SK-N-SH (cell line): ENCODE data around the gene CERS6. TPM values are rescaled to one million over a fixed set of nuclear protein-coding genes. Genes with fewer than 3 reads are reported as not detected.

ENCODE experiments used
- CTCF ChIA-PET: fragments of 300-600, 350-600 bp; formaldehyde crosslinking; extraction: SDS; loops from one replicate; lab custom pipeline; 2021; lab: Yijun Ruan, JAX
- POLR2A ChIA-PET: fragments of 350-600 bp; sonication (Branson Sonifier 250); formaldehyde crosslinking; extraction: SDS; loops from one replicate; lab custom pipeline; 2020; ENCODE audit warnings: antibody characterized with exemption, inconsistent platforms; lab: Yijun Ruan, JAX
- DNase-seq: peaks from one replicate; pipeline ENCODE4 v3.0.0; 2012
- H2AFZ ChIP-seq: fragments of 200-600 bp; sonication (generic); 2 replicates; pipeline ENCODE4 v1.8.1; 2016; ENCODE audit warnings: antibody characterized with exemption, mild to moderate bottlenecking, low read depth
- H3F3A ChIP-seq: fragments of 200-600 bp; sonication (generic); replicated peaks from 2 replicates; pipeline ENCODE3; 2016; ENCODE audit warnings: antibody characterized with exemption, mild to moderate bottlenecking; ENCODE audit not compliant: insufficient read depth
- H3K27ac ChIP-seq, 2 experiments: fragments of 200-500 bp in 1 of 2; fragments of 200-600 bp in 1 of 2; sonication (Bioruptor generic) in 1 of 2; sonication (generic), shearing (Covaris generic) in 1 of 2; 2 replicates each; pipeline versions ENCODE4 v1.5.1 to v1.6.1; 2014 to 2016; ENCODE audit warnings: low read depth in 2 of 2, inconsistent platforms in 1 of 2, low read length in 1 of 2, mild to moderate bottlenecking in 1 of 2, mixed read lengths in 1 of 2
- H3K27me3 ChIP-seq: fragments of 200-600 bp; sonication (generic), shearing (Covaris generic); 2 replicates; pipeline ENCODE4 v1.6.1; 2016; ENCODE audit warnings: mixed run types; ENCODE audit not compliant: insufficient read depth
- H3K36me3 ChIP-seq, 2 experiments: fragments of 200-500 bp in 1 of 2; fragments of 200-600 bp in 1 of 2; sonication (Bioruptor generic) in 1 of 2; sonication (generic) in 1 of 2; replicated peaks in 1 of 2; 2 replicates each; pipeline versions ENCODE3 to v1.5.1; 2014 to 2016; ENCODE audit warnings: low read length in 1 of 2, mild to moderate bottlenecking in 1 of 2; ENCODE audit not compliant: insufficient read depth in 2 of 2, control insufficient read depth in 1 of 2
- H3K4me1 ChIP-seq, 2 experiments: fragments of 200-500 bp in 1 of 2; fragments of 200-600 bp in 1 of 2; sonication (Bioruptor generic) in 1 of 2; sonication (generic), shearing (Covaris generic) in 1 of 2; 2 replicates each; pipeline versions ENCODE4 v1.5.1 to v1.6.1; 2014 to 2016; ENCODE audit warnings: low read depth in 1 of 2, low read length in 1 of 2, mixed run types in 1 of 2; ENCODE audit not compliant: insufficient read depth in 2 of 2, control insufficient read depth in 1 of 2
- H3K4me2 ChIP-seq: fragments of 200-600 bp; sonication (generic), shearing (Covaris generic); 2 replicates; pipeline ENCODE4 v1.6.1; 2017; ENCODE audit warnings: mixed run types
- H3K4me3 ChIP-seq, 2 experiments: fragments of 200-500 bp in 1 of 2; fragments of 200-600 bp in 1 of 2; sonication (Bioruptor generic) in 1 of 2; sonication (generic), shearing (Covaris generic) in 1 of 2; 2 replicates each; pipeline versions ENCODE4 v1.5.1 to v1.8.1; 2014 to 2016; ENCODE audit warnings: low read depth in 2 of 2, inconsistent platforms in 1 of 2, low read length in 1 of 2, mild to moderate bottlenecking in 1 of 2, mixed read lengths in 1 of 2, moderate library complexity in 1 of 2
- H3K79me2 ChIP-seq: fragments of 200-600 bp; sonication (generic); 2 replicates; pipeline ENCODE4 v1.8.1; 2017; ENCODE audit warnings: mild to moderate bottlenecking; ENCODE audit not compliant: insufficient read depth
- H3K9ac ChIP-seq: fragments of 200-600 bp; sonication (generic); 2 replicates; pipeline ENCODE4 v1.6.1; 2017; ENCODE audit warnings: mixed run types
- H3K9me2 ChIP-seq: fragments of 200-600 bp; sonication (generic); 2 replicates; pipeline ENCODE4 v1.6.1; 2017; ENCODE audit warnings: mixed run types
- H3K9me3 ChIP-seq: fragments of 200-600 bp; sonication (generic); 2 replicates; pipeline ENCODE4 v1.6.1; 2017; ENCODE audit warnings: mixed run types, mild to moderate bottlenecking, moderate library complexity
- H4K20me1 ChIP-seq: fragments of 200-600 bp; sonication (generic); 2 replicates; pipeline ENCODE4 v1.6.1; 2017; ENCODE audit warnings: mild to moderate bottlenecking, mixed run types; ENCODE audit not compliant: insufficient read depth
- CHD2 ChIP-seq: fragments of 150-350 bp; IDR thresholded peaks from 2 replicates; pipeline ENCODE4 v1.6.1; 2018; ENCODE audit warnings: low read length; ENCODE audit not compliant: partially characterized antibody
- EZH2phosphoT487 ChIP-seq: fragments of 200-600 bp; sonication (generic); IDR thresholded peaks from 2 replicates; pipeline ENCODE4 v1.6.1; 2017; ENCODE audit warnings: low read depth, mixed run types, mild to moderate bottlenecking, antibody characterized with exemption, moderate library complexity, borderline replicate concordance
- JUND ChIP-seq: IDR thresholded peaks from 2 replicates; pipeline ENCODE4 v1.4.0; 2012
- NFIC ChIP-seq: IDR thresholded peaks from 2 replicates; pipeline ENCODE4 v1.4.0; 2012; ENCODE audit warnings: borderline replicate concordance
- NRF1 ChIP-seq: IDR thresholded peaks from 2 replicates; pipeline ENCODE4 v1.6.1; 2012; ENCODE audit warnings: low read depth, mild to moderate bottlenecking, low read length
- POLR2AphosphoS5 ChIP-seq: IDR thresholded peaks from 2 replicates; pipeline ENCODE4 v1.6.1; 2012; ENCODE audit warnings: low read depth, low read length
- RCOR1 ChIP-seq: fragments of 150-350 bp; IDR thresholded peaks from 2 replicates; pipeline ENCODE4 v1.6.1; 2017; ENCODE audit warnings: antibody characterized with exemption, low read length
- RFX5 ChIP-seq: IDR thresholded peaks from 2 replicates; pipeline ENCODE4 v1.6.1; 2012; ENCODE audit warnings: mild to moderate bottlenecking, improper control_type of control experiment, low read length
- RXRA ChIP-seq: IDR thresholded peaks from 2 replicates; pipeline ENCODE4 v1.4.0; 2012; ENCODE audit warnings: low read depth, mild to moderate bottlenecking, borderline replicate concordance
- TAF1 ChIP-seq: IDR thresholded peaks from 2 replicates; pipeline ENCODE4 v1.6.1; 2012; ENCODE audit warnings: low read depth, mild to moderate bottlenecking, low read length, moderate library complexity, borderline replicate concordance
- WGBS: methylation state at CpG from one replicate; pipeline ENCODE4 v1.1.6; 2017; ENCODE audit warnings: low lambda C conversion rate; 5-methylcytosine and 5-hydroxymethylcytosine counted together
- polyA plus RNA-seq, 3 experiments: library from polyadenylated mRNA; depleted of rRNA; stranded (reverse); fragments of >200 nt; gene quantifications; 2 replicates each; pipeline ENCODE4 v1.2.3, GENCODE V29; 2012
- TF ChIP-seq, protein P1 (sequence below): fragments of 200-600 bp; sonication (generic); IDR thresholded peaks from 2 replicates; pipeline ENCODE4 v1.6.1; 2017; ENCODE audit warnings: antibody characterized with exemption, mild to moderate bottlenecking, moderate library complexity
- TF ChIP-seq, protein P2 (sequence below): fragments of 150-350 bp; IDR thresholded peaks from 2 replicates; pipeline ENCODE4 v1.6.1; 2017; ENCODE audit warnings: antibody characterized with exemption, low read length, low read depth, borderline replicate concordance
- TF ChIP-seq, protein P3 (sequence below): fragments of 150-350 bp; IDR thresholded peaks from 2 replicates; pipeline ENCODE4 v1.6.1; 2016; ENCODE audit warnings: mild to moderate bottlenecking, low read depth, low read length

The CERS6 gene
- polyA plus RNA-seq, 1 of the 3 experiments (the other 2 are of a cell fraction) = 1.8 TPM

DNA sequence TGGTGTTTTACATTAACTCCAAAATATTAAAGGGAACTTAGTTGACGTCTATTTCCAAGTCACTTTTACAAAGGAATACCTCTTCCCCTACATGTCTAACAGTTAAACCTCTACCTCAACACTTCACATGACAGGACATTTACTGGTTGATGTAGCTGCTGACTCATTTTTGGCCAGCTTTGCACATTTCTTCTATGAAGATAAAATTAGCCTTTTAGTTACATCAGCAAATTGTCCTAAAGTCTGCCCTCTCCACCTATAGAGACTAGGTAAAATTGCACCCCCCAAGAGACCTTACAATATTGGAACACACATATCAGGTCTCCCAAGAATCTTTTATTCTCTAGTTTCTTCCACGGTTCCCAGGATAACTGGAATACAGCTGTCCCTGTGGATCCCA, 10.1 kb upstream of the CERS6 start (continued):
- TF ChIP-seq, protein P1, sequence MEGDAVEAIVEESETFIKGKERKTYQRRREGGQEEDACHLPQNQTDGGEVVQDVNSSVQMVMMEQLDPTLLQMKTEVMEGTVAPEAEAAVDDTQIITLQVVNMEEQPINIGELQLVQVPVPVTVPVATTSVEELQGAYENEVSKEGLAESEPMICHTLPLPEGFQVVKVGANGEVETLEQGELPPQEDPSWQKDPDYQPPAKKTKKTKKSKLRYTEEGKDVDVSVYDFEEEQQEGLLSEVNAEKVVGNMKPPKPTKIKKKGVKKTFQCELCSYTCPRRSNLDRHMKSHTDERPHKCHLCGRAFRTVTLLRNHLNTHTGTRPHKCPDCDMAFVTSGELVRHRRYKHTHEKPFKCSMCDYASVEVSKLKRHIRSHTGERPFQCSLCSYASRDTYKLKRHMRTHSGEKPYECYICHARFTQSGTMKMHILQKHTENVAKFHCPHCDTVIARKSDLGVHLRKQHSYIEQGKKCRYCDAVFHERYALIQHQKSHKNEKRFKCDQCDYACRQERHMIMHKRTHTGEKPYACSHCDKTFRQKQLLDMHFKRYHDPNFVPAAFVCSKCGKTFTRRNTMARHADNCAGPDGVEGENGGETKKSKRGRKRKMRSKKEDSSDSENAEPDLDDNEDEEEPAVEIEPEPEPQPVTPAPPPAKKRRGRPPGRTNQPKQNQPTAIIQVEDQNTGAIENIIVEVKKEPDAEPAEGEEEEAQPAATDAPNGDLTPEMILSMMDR = no peak
- no peak for TF ChIP-seq EZH2phosphoT487
- TF ChIP-seq, all 33 proteins: peak for 0

DNA sequence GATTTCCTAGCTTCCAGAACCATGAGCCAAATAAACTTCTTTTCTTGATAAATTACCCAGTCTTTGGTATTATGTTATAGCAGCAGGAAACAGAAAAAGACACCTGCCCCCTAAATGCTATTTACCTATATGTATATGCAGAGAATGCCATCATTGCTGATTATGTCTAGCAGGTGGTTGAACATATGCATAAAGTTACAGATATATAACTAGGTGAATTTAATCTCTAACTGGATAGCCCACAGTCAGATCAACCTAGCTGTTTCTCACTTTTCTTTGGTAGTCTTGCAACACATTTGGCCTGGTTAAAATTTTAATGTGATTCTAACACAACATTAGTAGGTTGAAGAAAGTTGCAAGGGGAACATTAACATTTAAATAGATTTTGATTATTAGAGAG, 7.1 kb upstream of the CERS6 start:
- H3K79me2 ChIP-seq = no peaks in the 10 kb centered on the region
- no peaks in the 10 kb centered on the region for H3F3A ChIP-seq
- no peaks in the 10 kb centered on the region for H3K27me3 ChIP-seq
- ChIA-PET POLR2A (no interaction called here), CTCF (no interaction called here)
- H3K4me3 ChIP-seq = no peak overlapping the region
- TF ChIP-seq NFIC (no peak), NRF1 (no peak), POLR2AphosphoS5 (no peak), RCOR1 (no peak), RFX5 (no peak), TAF1 (no peak)
- TF ChIP-seq, protein P2, sequence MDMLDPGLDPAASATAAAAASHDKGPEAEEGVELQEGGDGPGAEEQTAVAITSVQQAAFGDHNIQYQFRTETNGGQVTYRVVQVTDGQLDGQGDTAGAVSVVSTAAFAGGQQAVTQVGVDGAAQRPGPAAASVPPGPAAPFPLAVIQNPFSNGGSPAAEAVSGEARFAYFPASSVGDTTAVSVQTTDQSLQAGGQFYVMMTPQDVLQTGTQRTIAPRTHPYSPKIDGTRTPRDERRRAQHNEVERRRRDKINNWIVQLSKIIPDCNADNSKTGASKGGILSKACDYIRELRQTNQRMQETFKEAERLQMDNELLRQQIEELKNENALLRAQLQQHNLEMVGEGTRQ = no peak
- TF ChIP-seq, protein P3, sequence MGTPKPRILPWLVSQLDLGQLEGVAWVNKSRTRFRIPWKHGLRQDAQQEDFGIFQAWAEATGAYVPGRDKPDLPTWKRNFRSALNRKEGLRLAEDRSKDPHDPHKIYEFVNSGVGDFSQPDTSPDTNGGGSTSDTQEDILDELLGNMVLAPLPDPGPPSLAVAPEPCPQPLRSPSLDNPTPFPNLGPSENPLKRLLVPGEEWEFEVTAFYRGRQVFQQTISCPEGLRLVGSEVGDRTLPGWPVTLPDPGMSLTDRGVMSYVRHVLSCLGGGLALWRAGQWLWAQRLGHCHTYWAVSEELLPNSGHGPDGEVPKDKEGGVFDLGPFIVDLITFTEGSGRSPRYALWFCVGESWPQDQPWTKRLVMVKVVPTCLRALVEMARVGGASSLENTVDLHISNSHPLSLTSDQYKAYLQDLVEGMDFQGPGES = no peak
- no peak overlapping the region for H3K9ac ChIP-seq
- H3K36me3 ChIP-seq = no peaks in the 10 kb centered on the region
- no peak overlapping the region for H2AFZ ChIP-seq
- no peak for DNase-seq
- no peaks in the 10 kb centered on the region; a peak in 1 of 4 replicates for H3K4me1 ChIP-seq
- H3K27ac ChIP-seq = no peak overlapping the region
- H3K9me2 ChIP-seq = no peaks in the 10 kb centered on the region
- no peaks in the 10 kb centered on the region for H3K9me3 ChIP-seq
- no peak overlapping the region for H3K4me2 ChIP-seq
- H4K20me1 ChIP-seq = no peaks in the 10 kb centered on the region

DNA sequence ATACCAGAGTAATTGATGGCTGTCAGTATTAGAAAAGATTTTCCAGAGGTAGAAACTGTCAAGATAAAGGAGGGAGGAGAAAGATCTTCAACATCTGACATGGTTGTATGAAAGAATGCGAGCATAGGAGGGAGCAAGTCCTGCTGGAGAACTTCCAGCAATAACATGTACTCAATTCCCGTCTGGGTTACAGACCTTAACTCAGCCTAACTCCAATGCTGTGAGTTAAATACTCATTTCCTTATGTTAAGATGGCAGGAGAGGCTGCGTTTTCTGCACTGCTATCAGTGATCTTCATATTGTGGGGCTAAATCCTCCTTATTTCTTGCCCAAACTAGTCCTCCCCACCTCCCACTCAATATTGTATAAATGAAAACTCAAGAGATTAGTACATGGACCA, 6.7 kb upstream of the CERS6 start:
- 39% methylated on average over 3 of the region's 3 CpGs for WGBS
- H3K4me1 ChIP-seq = no peaks in the 10 kb centered on the region; a peak in 1 of 4 replicates
- no peaks in the 10 kb centered on the region for H3K27me3 ChIP-seq
- H3K9me3 ChIP-seq = no peaks in the 10 kb centered on the region
- H3K4me2 ChIP-seq = no peak overlapping the region
- H3K27ac ChIP-seq = no peak overlapping the region
- H3K36me3 ChIP-seq = no peaks in the 10 kb centered on the region
- H3K4me3 ChIP-seq = no peak overlapping the region
- no peak overlapping the region for H2AFZ ChIP-seq
- ChIA-PET POLR2A (no interaction called here), CTCF (no interaction called here)
- H3K79me2 ChIP-seq = no peaks in the 10 kb centered on the region
- no peaks in the 10 kb centered on the region for H4K20me1 ChIP-seq
- no peak for DNase-seq
- no peaks in the 10 kb centered on the region for H3F3A ChIP-seq
- no peaks in the 10 kb centered on the region for H3K9me2 ChIP-seq
- H3K9ac ChIP-seq = no peak overlapping the region
- TF ChIP-seq, protein P2 = no peak
- TF ChIP-seq, protein P1 = no peak
- no peak for TF ChIP-seq JUND
- no peak for TF ChIP-seq NRF1
- TF ChIP-seq CHD2 = no peak
- TF ChIP-seq RFX5 = no peak
- no peak for TF ChIP-seq RXRA
